K562 (cell line): Measurements from ENCODE around the gene SH3RF1. TPM values are rescaled to one million over a fixed set of nuclear protein-coding genes. Genes with fewer than 3 reads are reported as not detected.

ENCODE experiments used
- CTCFL ChIP-seq: IDR thresholded peaks from 2 replicates; pipeline ENCODE4 v1.6.1; 2011; ENCODE audit warnings: borderline replicate concordance, low read depth, mild to moderate bottlenecking, moderate library complexity, low read length; ENCODE audit not compliant: insufficient read depth, poor library complexity, severe bottlenecking
- ELK3 ChIP-seq: fragments of 450-650 bp; formaldehyde crosslinking; IDR thresholded peaks from 2 replicates; pipeline ENCODE4 v1.4.0; 2020; ENCODE audit warnings: mild to moderate bottlenecking
- HMG20B ChIP-seq: fragments of 250-450 bp; sonication (Bioruptor Pico); IDR thresholded peaks from 2 replicates; pipeline ENCODE4 v1.5.0; 2021; ENCODE audit warnings: mild to moderate bottlenecking
- MTA2 ChIP-seq: fragments of 450-650 bp; IDR thresholded peaks from 2 replicates; pipeline ENCODE4 v1.6.1; 2016; ENCODE audit warnings: low read depth
- PTRF ChIP-seq: fragments of 450-650 bp; IDR thresholded peaks from 2 replicates; pipeline ENCODE4 v1.6.1; 2016; ENCODE audit warnings: mild to moderate bottlenecking, missing genetic modification characterization, missing compliant biosample characterization
- RFX1 ChIP-seq: fragments of 450-650 bp; IDR thresholded peaks from 2 replicates; pipeline ENCODE4 v1.6.1; 2016; ENCODE audit warnings: mild to moderate bottlenecking, moderate library complexity
- SMAD4 ChIP-seq: fragments of 250-450 bp; sonication (Bioruptor Pico); conservative IDR thresholded peaks from 2 replicates; pipeline ENCODE4 v1.8.0; 2021; ENCODE audit warnings: inconsistent platforms, mild to moderate bottlenecking, moderate library complexity
- YY1 ChIP-seq, 3 experiments: IDR thresholded peaks; 2 replicates each; pipeline ENCODE4 v1.6.1; 2011; ENCODE audit warnings: low read length in 2 of 3, mild to moderate bottlenecking in 2 of 3, moderate library complexity in 2 of 3, borderline replicate concordance in 1 of 3, control low read depth in 1 of 3, low read depth in 1 of 3; ENCODE audit not compliant: insufficient read depth in 3 of 3, insufficient replicate concordance in 2 of 3, control insufficient read depth in 1 of 3, insufficient read length in 1 of 3; ENCODE audit errors: extremely low read depth in 1 of 3
- ZNF407 ChIP-seq: fragments of 450-650 bp; IDR thresholded peaks from 2 replicates; pipeline ENCODE4 v1.6.1; 2016; ENCODE audit warnings: low read depth
- ZNF445 ChIP-seq: fragments of 250-450 bp; sonication (Bioruptor Pico); IDR thresholded peaks from 2 replicates; pipeline ENCODE4 v1.4.0; 2020; ENCODE audit warnings: low read depth, mild to moderate bottlenecking, moderate library complexity
- ZNF707 ChIP-seq: fragments of 250-450 bp; sonication (Bioruptor Pico); conservative IDR thresholded peaks from 2 replicates; pipeline ENCODE4 v1.8.0; 2022; ENCODE audit warnings: inconsistent platforms, mild to moderate bottlenecking, moderate library complexity
- polyA plus RNA-seq, 8 experiments: library from polyadenylated mRNA; depleted of rRNA in 4 of 8; stranded (reverse) in 5 of 8; unstranded in 3 of 8; fragments of >200 nt; fragmentation: Nextera tagmentation in 2 of 8; fragmentation: Illumina TruSeq in 1 of 8; extraction: Ambion mirVana in 2 of 8; extraction: Trizol in 1 of 8; gene quantifications; 2 replicates each; pipeline versions ENCODE4 v1.2.1 to v1.2.3, GENCODE V29; 2011 to 2014; ENCODE audit warnings: inconsistent platforms in 1 of 8, missing spikeins in 1 of 8
- total RNA-seq, 7 experiments: library from RNA; depleted of rRNA in 6 of 7; stranded (reverse); fragments of >200 nt in 6 of 7; fragmentation: Illumina TruSeq in 2 of 7; extraction: Trizol in 2 of 7; gene quantifications; 2 replicates each; pipeline versions ENCODE4 v1.2.1 to v1.2.3, GENCODE V29; 2011 to 2021; ENCODE audit warnings: low replicate concordance in 1 of 7

The SH3RF1 gene
- total and polyA plus RNA-seq, 9 of the 15 experiments (the other 6 are each of a cell fraction or from before 2014, with no cell fraction given) = 0.04 to 0.16 (median 0.11) TPM; not detected in 6

DNA sequence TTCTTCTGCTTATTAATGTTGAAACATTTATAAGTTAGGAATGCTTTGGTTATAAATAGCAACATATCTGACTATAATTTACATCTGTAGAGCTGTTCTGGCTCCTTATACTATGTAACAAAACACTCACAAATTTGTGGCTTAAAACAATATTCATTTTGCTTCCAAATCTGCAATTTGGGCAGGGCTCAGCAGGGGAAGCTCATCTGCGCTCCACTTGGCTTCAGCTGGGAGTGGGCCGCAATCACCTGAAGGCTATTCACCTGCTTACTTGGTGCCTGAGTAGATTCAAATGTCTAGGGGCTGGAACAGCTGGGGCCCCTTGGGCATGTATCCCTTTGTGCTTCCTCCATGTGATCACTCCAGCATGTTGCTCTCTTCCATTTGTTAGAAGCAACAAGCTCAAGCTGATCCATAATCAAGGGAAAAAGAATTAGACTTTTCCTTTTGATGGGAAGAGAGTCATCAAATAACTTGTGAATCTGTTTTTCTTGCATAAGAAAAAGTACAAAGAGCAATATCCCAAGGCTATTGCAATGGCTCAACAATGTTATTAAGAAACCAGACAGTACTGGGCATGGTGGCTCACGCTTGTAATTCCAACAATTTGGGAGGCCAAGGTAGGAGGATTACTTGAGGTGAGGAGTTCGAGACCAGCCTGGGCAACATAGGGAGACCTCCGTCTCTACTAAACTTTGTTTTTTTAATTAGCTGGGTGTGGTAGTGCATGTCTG, 225.9 kb downstream of the SH3RF1 start (continued):
- TF ChIP-seq ZNF407 = no peak
- TF ChIP-seq MTA2 = no peak
- TF ChIP-seq ZNF707 = no peak
- TF ChIP-seq RFX1 = no peak
- TF ChIP-seq CTCFL = no peak
- no peak for TF ChIP-seq YY1 (IDR thresholded peaks at IDR 0.05; ENCODE audit: borderline replicate concordance in 1 of 3, control insufficient read depth in 1 of 3, extremely low read depth in 1 of 3, insufficient read depth in 3 of 3, insufficient read length in 1 of 3, insufficient replicate concordance in 2 of 3, low read depth in 1 of 3, low read length in 2 of 3)
- no peak for TF ChIP-seq ELK3
- TF ChIP-seq HMG20B (CRISPR knock-in tag) = no peak
- TF ChIP-seq PTRF (tag) = no peak
- TF ChIP-seq SMAD4 (CRISPR knock-in tag) = no peak
- TF ChIP-seq ZNF445 = no peak
